GM12891 (cell line): ENCODE results near the gene OCA2.

Experiments used
- PAX5 ChIP-seq: IDR thresholded peaks from 2 replicates; pipeline ENCODE4 v1.6.1; 2011; ENCODE audit warnings: low read length, moderate library complexity, mild to moderate bottlenecking; ENCODE audit not compliant: insufficient read depth, severe bottlenecking
- POLR2A ChIP-seq: IDR thresholded peaks from 2 replicates; pipeline ENCODE4 v1.6.1; 2011; ENCODE audit warnings: low read depth, low read length, control low read depth
- POLR2AphosphoS5 ChIP-seq: IDR thresholded peaks from 2 replicates; pipeline ENCODE4 v1.6.1; 2011; ENCODE audit warnings: low read depth, low read length, control low read depth
- POU2F2 ChIP-seq: IDR thresholded peaks from 2 replicates; pipeline ENCODE4 v1.6.1; 2011; ENCODE audit warnings: low read depth, mild to moderate bottlenecking, control low read depth, low read length, moderate library complexity
- SPI1 ChIP-seq: IDR thresholded peaks from 2 replicates; pipeline ENCODE4 v1.6.1; 2011; ENCODE audit warnings: low read depth, low read length, control low read depth
- TAF1 ChIP-seq: IDR thresholded peaks from 2 replicates; pipeline ENCODE4 v1.6.1; 2011; ENCODE audit warnings: low read depth, low read length, control low read depth

GRCh38 chr15:27869697-27870281 is 229.3 kb downstream of the OCA2 start:
- no peak for TF ChIP-seq POLR2AphosphoS5
- no peak for TF ChIP-seq POLR2A
- no peak for TF ChIP-seq PAX5
- TF ChIP-seq TAF1, result no peak
- TF ChIP-seq SPI1, result no peak
- no peak for TF ChIP-seq POU2F2
